Osteocyte (in vitro differentiated cells): ENCODE measurements around the gene POU6F2. TPM values are rescaled to one million over a fixed set of nuclear protein-coding genes. Genes with fewer than 3 reads are reported as not detected.

Source experiments
- DNase-seq: peaks from one replicate; pipeline ENCODE4 v3.0.0; 2021; ENCODE audit warnings: mixed read lengths; ENCODE audit not compliant: unreplicated experiment; ENCODE audit errors: extremely low spot score
- H3K27ac Mint-ChIP-seq: one replicate; pipeline ENCODE4 v1.8.0; 2021; ENCODE audit warnings: mild to moderate bottlenecking, mixed read lengths; ENCODE audit not compliant: unreplicated experiment
- H3K27me3 Mint-ChIP-seq: one replicate; pipeline ENCODE4 v1.8.0; 2021; ENCODE audit warnings: mixed read lengths; ENCODE audit not compliant: unreplicated experiment
- H3K36me3 Mint-ChIP-seq: one replicate; pipeline ENCODE4 v1.8.0; 2021; ENCODE audit warnings: mixed read lengths; ENCODE audit not compliant: unreplicated experiment
- H3K4me1 Mint-ChIP-seq: one replicate; pipeline ENCODE4 v1.8.0; 2021; ENCODE audit warnings: mixed read lengths; ENCODE audit not compliant: unreplicated experiment
- H3K4me3 Mint-ChIP-seq: one replicate; pipeline ENCODE4 v1.8.0; 2021; ENCODE audit warnings: mild to moderate bottlenecking, moderate library complexity, mixed read lengths; ENCODE audit not compliant: unreplicated experiment
- H3K9me3 Mint-ChIP-seq: one replicate; pipeline ENCODE4 v1.8.0; 2021; ENCODE audit warnings: mixed read lengths; ENCODE audit not compliant: unreplicated experiment
- total RNA-seq: library from RNA; stranded (reverse); gene quantifications from 2 replicates; pipeline ENCODE4 v1.2.1, GENCODE V29; 2021
- TF ChIP-seq, protein P1 (sequence below): fragments of 200-600 bp; sonication (generic); IDR thresholded peaks from 2 replicates; pipeline ENCODE4 v1.5.0; 2021; ENCODE audit warnings: antibody characterized with exemption, mild to moderate bottlenecking, moderate library complexity

POU6F2 gene
- total RNA-seq, 1 donor from 2014 or later, result 0.78 TPM

GRCh38 chr7:39468808-39469374 is 491.2 kb downstream of the POU6F2 start:
- no peak for DNase-seq
- Mint-ChIP-seq H3K27ac (no peak overlapping the region), H3K4me3 (no peak overlapping the region), H3K36me3 (no peaks in the 10 kb centered on the region), H3K9me3 (no peaks in the 10 kb centered on the region), H3K27me3 (peaks cover 22% of the 10 kb centered on the region), H3K4me1 (peaks cover 2% of the 10 kb centered on the region)
- TF ChIP-seq, protein P1, sequence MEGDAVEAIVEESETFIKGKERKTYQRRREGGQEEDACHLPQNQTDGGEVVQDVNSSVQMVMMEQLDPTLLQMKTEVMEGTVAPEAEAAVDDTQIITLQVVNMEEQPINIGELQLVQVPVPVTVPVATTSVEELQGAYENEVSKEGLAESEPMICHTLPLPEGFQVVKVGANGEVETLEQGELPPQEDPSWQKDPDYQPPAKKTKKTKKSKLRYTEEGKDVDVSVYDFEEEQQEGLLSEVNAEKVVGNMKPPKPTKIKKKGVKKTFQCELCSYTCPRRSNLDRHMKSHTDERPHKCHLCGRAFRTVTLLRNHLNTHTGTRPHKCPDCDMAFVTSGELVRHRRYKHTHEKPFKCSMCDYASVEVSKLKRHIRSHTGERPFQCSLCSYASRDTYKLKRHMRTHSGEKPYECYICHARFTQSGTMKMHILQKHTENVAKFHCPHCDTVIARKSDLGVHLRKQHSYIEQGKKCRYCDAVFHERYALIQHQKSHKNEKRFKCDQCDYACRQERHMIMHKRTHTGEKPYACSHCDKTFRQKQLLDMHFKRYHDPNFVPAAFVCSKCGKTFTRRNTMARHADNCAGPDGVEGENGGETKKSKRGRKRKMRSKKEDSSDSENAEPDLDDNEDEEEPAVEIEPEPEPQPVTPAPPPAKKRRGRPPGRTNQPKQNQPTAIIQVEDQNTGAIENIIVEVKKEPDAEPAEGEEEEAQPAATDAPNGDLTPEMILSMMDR, result no peak

GRCh38 chr7:39480901-39481300 is 503.2 kb downstream of the POU6F2 start:
- no peak overlapping the region for H3K27ac Mint-ChIP-seq
- H3K27me3 Mint-ChIP-seq, result peaks cover 25% of the 10 kb centered on the region
- no peaks in the 10 kb centered on the region for H3K9me3 Mint-ChIP-seq
- no peak overlapping the region for H3K4me3 Mint-ChIP-seq
- H3K36me3 Mint-ChIP-seq, result no peaks in the 10 kb centered on the region
- DNase-seq, result no peak
- TF ChIP-seq, protein P1, result no peak
- no peaks in the 10 kb centered on the region for H3K4me1 Mint-ChIP-seq

DNA sequence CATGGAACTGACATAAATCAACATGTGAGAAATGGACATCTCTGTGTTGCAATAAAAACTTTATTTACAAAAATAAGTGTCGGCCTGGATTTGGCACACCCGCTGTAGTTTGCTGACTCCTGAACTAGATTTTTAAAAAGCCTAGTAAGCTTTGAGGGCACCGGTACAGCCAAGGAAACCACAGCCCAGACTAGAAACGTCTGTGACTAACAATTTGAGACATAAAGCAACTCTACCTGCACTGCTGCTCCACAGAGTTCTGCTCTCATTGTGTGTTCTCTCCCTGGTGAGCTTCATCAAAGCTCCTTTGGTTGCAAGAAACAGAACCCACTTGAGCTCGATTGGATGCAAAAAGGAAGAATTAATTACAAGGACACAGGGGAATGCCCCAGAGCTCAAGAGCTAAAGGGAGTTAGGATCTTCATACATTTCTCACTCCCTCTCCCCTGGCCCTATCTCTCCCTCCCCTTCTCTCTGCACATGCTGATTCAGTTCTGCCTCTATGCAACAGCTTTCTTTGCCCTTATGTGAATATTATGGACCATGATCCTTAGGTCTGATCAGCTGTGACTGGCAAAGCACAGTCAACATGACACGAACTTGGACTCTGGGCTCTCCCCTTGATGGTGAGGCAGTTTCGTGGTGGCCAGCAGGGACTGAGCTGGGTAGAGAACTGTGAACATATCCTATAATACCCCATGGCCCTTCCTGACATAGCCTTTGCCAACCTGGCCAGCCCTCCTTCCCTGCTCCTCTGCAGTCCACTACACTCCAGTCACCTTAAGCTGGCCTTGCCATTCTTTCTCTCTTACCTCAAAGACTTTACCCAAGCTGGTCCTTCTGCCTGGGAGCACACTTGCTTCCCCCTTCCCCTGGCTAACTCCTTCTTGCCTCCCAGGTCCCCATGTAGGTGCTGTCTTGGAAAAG is 511.0 kb downstream of the POU6F2 start:
- Mint-ChIP-seq H3K27ac (no peak overlapping the region), H3K4me1 (no peaks in the 10 kb centered on the region), H3K9me3 (no peaks in the 10 kb centered on the region), H3K27me3 (peaks cover 46% of the 10 kb centered on the region), H3K4me3 (no peak overlapping the region), H3K36me3 (no peaks in the 10 kb centered on the region)
- DNase-seq, result no peak
- TF ChIP-seq, protein P1, result no peak

DNA sequence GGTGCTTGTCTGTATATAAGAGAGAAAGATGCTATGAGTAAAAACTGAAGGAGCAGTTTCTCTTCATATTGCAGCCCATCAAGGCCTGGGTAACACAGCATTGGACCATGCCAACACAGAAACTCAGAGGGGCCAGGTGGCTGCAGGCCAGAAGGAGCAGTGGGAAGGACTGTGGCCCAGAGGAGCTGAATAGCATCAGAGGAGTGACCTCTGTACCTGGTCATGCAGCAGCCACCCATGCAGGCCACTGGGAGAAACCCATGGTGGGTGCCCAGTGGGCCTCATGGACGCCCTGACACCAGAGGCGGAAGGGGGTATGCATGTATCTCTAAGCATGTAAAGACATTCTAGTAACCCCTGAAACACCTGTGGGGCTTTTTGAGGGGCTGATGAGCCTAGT is 512.6 kb downstream of the POU6F2 start:
- no peak overlapping the region for H3K27ac Mint-ChIP-seq
- no peaks in the 10 kb centered on the region for H3K4me1 Mint-ChIP-seq
- TF ChIP-seq, protein P1, result no peak
- no peaks in the 10 kb centered on the region for H3K36me3 Mint-ChIP-seq
- no peak overlapping the region for H3K4me3 Mint-ChIP-seq
- no peak for DNase-seq
- H3K9me3 Mint-ChIP-seq, result no peaks in the 10 kb centered on the region
- peaks cover 43% of the 10 kb centered on the region for H3K27me3 Mint-ChIP-seq

DNA sequence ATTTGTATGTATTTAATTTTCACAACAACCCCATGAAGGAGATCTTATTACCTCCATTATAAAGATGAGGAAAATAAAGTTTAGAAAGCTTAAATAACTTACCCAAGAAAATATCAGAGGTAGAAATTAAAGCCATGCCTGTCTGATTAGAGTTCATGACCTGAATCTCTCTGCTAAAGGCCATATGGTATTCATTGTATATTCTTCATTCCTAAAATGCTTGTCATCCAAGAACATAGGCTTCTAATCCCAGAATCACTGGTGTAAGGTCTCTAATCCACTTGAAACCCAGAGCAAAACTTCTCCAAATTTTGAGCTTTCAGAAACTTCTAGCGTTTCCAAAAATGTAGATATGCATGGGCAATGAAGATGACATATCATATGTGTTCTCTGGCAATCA is 516.2 kb downstream of the POU6F2 start:
- no peaks in the 10 kb centered on the region for H3K9me3 Mint-ChIP-seq
- no peak overlapping the region for H3K4me3 Mint-ChIP-seq
- TF ChIP-seq, protein P1, result no peak
- H3K4me1 Mint-ChIP-seq, result no peaks in the 10 kb centered on the region
- no peaks in the 10 kb centered on the region for H3K36me3 Mint-ChIP-seq
- peaks cover 31% of the 10 kb centered on the region for H3K27me3 Mint-ChIP-seq
- H3K27ac Mint-ChIP-seq, result no peak overlapping the region
- DNase-seq, result no peak
